Measurements from ENCODE around the gene ANKS3. TPM values are rescaled to one million over a fixed set of nuclear protein-coding genes. Genes with fewer than 3 reads are reported as not detected.

ANKS3 gene
- total RNA-seq, 2 donors from 2014 or later: 11.0 to 11.6 TPM

- DNase-seq (peak; percentile 62), ATAC-seq (peak; percentile 60 to 62)
- intact Hi-C loops (cut with DNase I): no loop called here
These were observed 53.2 kb downstream of the ANKS3 start for GRCh38 chr16:4680673-4681470.

GRCh38 chr16:4679850-4680636 lies 54.0 kb downstream of the ANKS3 start:
- ATAC-seq (peak; percentile 21 to 32), DNase-seq (peak; percentile 71)
- intact Hi-C loops (cut with DNase I): no loop called here

GRCh38 chr16:4679156-4679849 lies 54.8 kb downstream of the ANKS3 start:
- DNase-seq: peak; percentile 57
- intact Hi-C loops (cut with DNase I): no loop called here
- no peak for ATAC-seq

- DNase-seq (no peak), ATAC-seq (no peak)
- intact Hi-C loops (cut with DNase I): no loop called here
These were observed 55.5 kb downstream of the ANKS3 start for GRCh38 chr16:4678596-4678995.

GRCh38 chr16:4677994-4678393 lies 56.1 kb downstream of the ANKS3 start:
- intact Hi-C loops (cut with DNase I): no loop called here
- DNase-seq (peak; percentile 20), ATAC-seq (no peak)

- ATAC-seq (peak; percentile 65 to 70), DNase-seq (peak; percentile 69)
- intact Hi-C loops (cut with DNase I): no loop called here
These were observed 56.7 kb downstream of the ANKS3 start for GRCh38 chr16:4677390-4677789.

GRCh38 chr16:4676831-4677230 lies 57.2 kb downstream of the ANKS3 start:
- intact Hi-C loops (cut with DNase I): no loop called here
- DNase-seq: peak; percentile 48
- ATAC-seq: peak; percentile 15 to 52

GRCh38 chr16:4675864-4676786 lies 57.9 kb downstream of the ANKS3 start:
- intact Hi-C loops (cut with DNase I): no loop called here
- DNase-seq: no peak
- ATAC-seq: no peak

GRCh38 chr16:4674926-4675530 lies 59.0 kb downstream of the ANKS3 start:
- no peak for ATAC-seq
- intact Hi-C loops (cut with DNase I): no loop called here
- DNase-seq: no peak

GRCh38 chr16:4673387-4674046 lies 60.6 kb downstream of the ANKS3 start:
- DNase-seq: peak; percentile 19
- ATAC-seq: no peak
- intact Hi-C loops (cut with DNase I): no loop called here

- no peak for DNase-seq
- ATAC-seq: no peak
- intact Hi-C loops (cut with DNase I): no loop called here
These were observed 65.6 kb downstream of the ANKS3 start for GRCh38 chr16:4668313-4668960.

- DNase-seq: no peak
- intact Hi-C loops (cut with DNase I): no loop called here
- no peak for ATAC-seq
These were observed 66.7 kb downstream of the ANKS3 start for GRCh38 chr16:4667203-4667963.

GRCh38 chr16:4666537-4667202 lies 67.4 kb downstream of the ANKS3 start:
- intact Hi-C loops (cut with DNase I): no loop called here
- DNase-seq (no peak), ATAC-seq (no peak)

- ATAC-seq: peak; percentile 20 to 35
- intact Hi-C loops (cut with DNase I): no loop called here
- DNase-seq: no peak
These were observed 69.3 kb downstream of the ANKS3 start for GRCh38 chr16:4664538-4665418.

GRCh38 chr16:4663777-4664465 lies 70.2 kb downstream of the ANKS3 start:
- peak; percentile 21 to 24 for ATAC-seq
- DNase-seq: peak; percentile 51
- intact Hi-C loops (cut with DNase I): no loop called here
